Mononuclear cell (primary cell): ENCODE results near the gene VIM. TPM values are rescaled to one million over a fixed set of nuclear protein-coding genes. Genes with fewer than 3 reads are reported as not detected.

ENCODE experiments used
- H3K27me3 ChIP-seq: 2 replicates; pipeline ENCODE4 v1.6.0; 2011; ENCODE audit warnings: low read length, control low read depth; ENCODE audit not compliant: insufficient read depth
- H3K4me1 ChIP-seq: 2 replicates; pipeline ENCODE4 v1.5.1; 2011; ENCODE audit warnings: mild to moderate bottlenecking, low read length, control low read depth; ENCODE audit not compliant: insufficient read depth
- H3K4me3 ChIP-seq: 2 replicates; pipeline ENCODE4 v1.5.1; 2011; ENCODE audit warnings: mild to moderate bottlenecking, low read length, moderate library complexity
- H3K9me3 ChIP-seq: 2 replicates; pipeline ENCODE4 v1.5.1; 2011; ENCODE audit warnings: low read depth, mild to moderate bottlenecking, control low read depth, low read length
- total RNA-seq: library from RNA; depleted of rRNA; stranded (reverse); fragments of >200 nt; gene quantifications from one replicate; pipeline ENCODE4 v1.2.3, GENCODE V29; 2012

Gene VIM
- total RNA-seq, 1 donor = 2,761 TPM

GRCh38 chr10:17286562-17287550, 58.8 kb downstream of the VIM start:
- no peak overlapping the region for H3K4me3 ChIP-seq

More at GRCh38 chr10:17286562-17287550, 58.8 kb downstream of the VIM start:
- H3K27me3 ChIP-seq = no peaks in the 10 kb centered on the region
- H3K4me1 ChIP-seq = no peaks in the 10 kb centered on the region
- no peaks in the 10 kb centered on the region for H3K9me3 ChIP-seq

Other genes with a start within 250 kb of the VIM start
- 6.8 TPM for gene CUBN, start 98.4 kb upstream of the VIM start, total RNA-seq
- gene TRDMT1, start 26.6 kb upstream of the VIM start, total RNA-seq = 24.5 TPM
- gene ST8SIA6, start 226.4 kb downstream of the VIM start, total RNA-seq = 1.3 TPM